Activated T-cell treated with anti-CD3 and anti-CD28 coated beads, Interleukin-2, amount 50 U/mL, for 24 hours (primary cell): ENCODE measurements around the gene CEACAM7.

Experiments
- DNase-seq: peaks from one replicate; pipeline ENCODE4 v3.0.0-alpha.2; 2020
- H3K27ac Mint-ChIP-seq: 2 replicates; pipeline ENCODE4 v1.8.0; 2020; ENCODE audit warnings: mild to moderate bottlenecking, mixed read lengths
- H3K27me3 Mint-ChIP-seq: 2 replicates; pipeline ENCODE4 v1.8.0; 2020; ENCODE audit warnings: mixed read lengths
- H3K36me3 Mint-ChIP-seq: 2 replicates; pipeline ENCODE4 v1.8.0; 2020; ENCODE audit warnings: low read depth, mixed read lengths
- H3K4me1 Mint-ChIP-seq: 2 replicates; pipeline ENCODE4 v1.8.0; 2020; ENCODE audit warnings: low read depth, mixed read lengths
- H3K4me3 Mint-ChIP-seq: 2 replicates; pipeline ENCODE4 v1.8.0; 2020; ENCODE audit warnings: mild to moderate bottlenecking, moderate library complexity, mixed read lengths
- H3K9me3 Mint-ChIP-seq: 2 replicates; pipeline ENCODE4 v1.8.0; 2020; ENCODE audit warnings: mixed read lengths

The CEACAM7 gene

GRCh38 chr19:41706741-41707501 lies 18.9 kb upstream of the CEACAM7 start:
- no peaks in the 10 kb centered on the region for H3K36me3 Mint-ChIP-seq
- H3K27ac Mint-ChIP-seq, result no peak overlapping the region
- H3K4me1 Mint-ChIP-seq, result peaks cover 5% of the 10 kb centered on the region
- peak; percentile 84 for DNase-seq
- H3K4me3 Mint-ChIP-seq, result peak overlapping the region; percentile 68
- H3K9me3 Mint-ChIP-seq, result no peaks in the 10 kb centered on the region
- H3K27me3 Mint-ChIP-seq, result peaks cover 57% of the 10 kb centered on the region

- H3K9me3 Mint-ChIP-seq, result no peaks in the 10 kb centered on the region
- DNase-seq, result peak; percentile 59
- no peaks in the 10 kb centered on the region for H3K36me3 Mint-ChIP-seq
- H3K4me3 Mint-ChIP-seq, result no peak overlapping the region
- peaks cover 52% of the 10 kb centered on the region for H3K27me3 Mint-ChIP-seq
- peaks cover 5% of the 10 kb centered on the region for H3K4me1 Mint-ChIP-seq
- no peak overlapping the region for H3K27ac Mint-ChIP-seq
Measured at GRCh38 chr19:41705393-41706174, 17.5 kb upstream of the CEACAM7 start.

- H3K9me3 Mint-ChIP-seq, result no peaks in the 10 kb centered on the region
- no peak overlapping the region for H3K4me3 Mint-ChIP-seq
- no peak overlapping the region for H3K27ac Mint-ChIP-seq
- H3K27me3 Mint-ChIP-seq, result peaks cover 50% of the 10 kb centered on the region
- peak; percentile 7 for DNase-seq
- H3K36me3 Mint-ChIP-seq, result no peaks in the 10 kb centered on the region
- H3K4me1 Mint-ChIP-seq, result peaks cover 5% of the 10 kb centered on the region
Measured at GRCh38 chr19:41703602-41704293, 15.7 kb upstream of the CEACAM7 start.

GRCh38 chr19:41702171-41702651 lies 14.1 kb upstream of the CEACAM7 start:
- DNase-seq, result no peak
- Mint-ChIP-seq H3K36me3 (no peaks in the 10 kb centered on the region), H3K4me3 (no peak overlapping the region), H3K27ac (no peak overlapping the region), H3K9me3 (no peaks in the 10 kb centered on the region), H3K4me1 (peaks cover 5% of the 10 kb centered on the region), H3K27me3 (peaks cover 48% of the 10 kb centered on the region)

GRCh38 chr19:41701401-41702075 lies 13.5 kb upstream of the CEACAM7 start:
- Mint-ChIP-seq H3K27me3 (peaks cover 42% of the 10 kb centered on the region), H3K9me3 (no peaks in the 10 kb centered on the region), H3K4me1 (no peaks in the 10 kb centered on the region), H3K36me3 (no peaks in the 10 kb centered on the region), H3K4me3 (no peak overlapping the region), H3K27ac (no peak overlapping the region)
- peak; percentile 29 for DNase-seq

GRCh38 chr19:41700381-41701195 lies 12.5 kb upstream of the CEACAM7 start:
- Mint-ChIP-seq H3K4me3 (no peak overlapping the region), H3K9me3 (no peaks in the 10 kb centered on the region), H3K4me1 (no peaks in the 10 kb centered on the region), H3K27ac (no peak overlapping the region), H3K27me3 (peaks cover 42% of the 10 kb centered on the region), H3K36me3 (no peaks in the 10 kb centered on the region)
- no peak for DNase-seq

GRCh38 chr19:41699968-41700323 lies 11.9 kb upstream of the CEACAM7 start:
- Mint-ChIP-seq H3K4me1 (no peaks in the 10 kb centered on the region), H3K9me3 (no peaks in the 10 kb centered on the region), H3K27me3 (peaks cover 38% of the 10 kb centered on the region), H3K27ac (no peak overlapping the region), H3K4me3 (no peak overlapping the region), H3K36me3 (no peaks in the 10 kb centered on the region)
- DNase-seq, result no peak

- Mint-ChIP-seq H3K27ac (no peak overlapping the region), H3K4me1 (no peaks in the 10 kb centered on the region), H3K27me3 (peaks cover 34% of the 10 kb centered on the region)
Measured at GRCh38 chr19:41699231-41699967, 11.3 kb upstream of the CEACAM7 start.

GRCh38 chr19:41698746-41699230 lies 10.7 kb upstream of the CEACAM7 start:
- DNase-seq, result no peak
- peaks cover 35% of the 10 kb centered on the region for H3K27me3 Mint-ChIP-seq

More at GRCh38 chr19:41699231-41699967, 11.3 kb upstream of the CEACAM7 start:
- peak; percentile 15 for DNase-seq
- H3K36me3 Mint-ChIP-seq, result no peaks in the 10 kb centered on the region
- H3K9me3 Mint-ChIP-seq, result no peaks in the 10 kb centered on the region
- H3K4me3 Mint-ChIP-seq, result no peak overlapping the region

GRCh38 chr19:41697198-41697855 lies 9.3 kb upstream of the CEACAM7 start:
- Mint-ChIP-seq H3K4me1 (no peaks in the 10 kb centered on the region), H3K9me3 (no peaks in the 10 kb centered on the region), H3K4me3 (no peak overlapping the region), H3K27ac (no peak overlapping the region), H3K27me3 (peaks cover 46% of the 10 kb centered on the region), H3K36me3 (no peaks in the 10 kb centered on the region)
- DNase-seq, result peak; percentile 13

More at GRCh38 chr19:41698746-41699230, 10.7 kb upstream of the CEACAM7 start:
- Mint-ChIP-seq H3K9me3 (no peaks in the 10 kb centered on the region), H3K4me1 (no peaks in the 10 kb centered on the region), H3K4me3 (no peak overlapping the region), H3K36me3 (no peaks in the 10 kb centered on the region), H3K27ac (no peak overlapping the region)

GRCh38 chr19:41696402-41697197 lies 8.5 kb upstream of the CEACAM7 start:
- Mint-ChIP-seq H3K27me3 (peaks cover 47% of the 10 kb centered on the region), H3K4me3 (no peak overlapping the region), H3K9me3 (no peaks in the 10 kb centered on the region), H3K36me3 (no peaks in the 10 kb centered on the region), H3K27ac (no peak overlapping the region), H3K4me1 (no peaks in the 10 kb centered on the region)
- peak; percentile 29 for DNase-seq

- Mint-ChIP-seq H3K4me3 (no peak overlapping the region), H3K36me3 (no peaks in the 10 kb centered on the region), H3K27ac (no peak overlapping the region), H3K4me1 (no peaks in the 10 kb centered on the region), H3K27me3 (peaks cover 54% of the 10 kb centered on the region), H3K9me3 (no peaks in the 10 kb centered on the region)
- DNase-seq, result peak; percentile 9
Measured at GRCh38 chr19:41695745-41696144, 7.7 kb upstream of the CEACAM7 start.
